Sigmoid colon (tissue), 7 donors: Measurements from ENCODE around the gene FBXO42. TPM values are rescaled to one million over a fixed set of nuclear protein-coding genes. Genes with fewer than 3 reads are reported as not detected.

Source experiments
- DNase-seq: peaks from one replicate; pipeline ENCODE4 v3.0.0-alpha.2; 2019
- H3K27ac ChIP-seq, 4 donors: fragments of 200-600 bp; sonication (generic); one replicate each; pipeline ENCODE4 v1.5.1; 2016 to 2019; ENCODE audit warnings: mild to moderate bottlenecking in 1 of 4
- H3K27me3 ChIP-seq, 3 donors: fragments of 200-600 bp; sonication (generic); one replicate each; pipeline ENCODE4 v1.5.1; 2019; ENCODE audit warnings: mild to moderate bottlenecking in 1 of 3
- H3K36me3 ChIP-seq, 4 donors: fragments of 200-600 bp; sonication (generic); one replicate each; pipeline ENCODE4 v1.5.1; 2016 to 2019
- H3K4me1 ChIP-seq, 4 donors: fragments of 200-600 bp; sonication (generic); one replicate each; pipeline ENCODE4 v1.5.1; 2017 to 2019
- H3K4me3 ChIP-seq, 4 donors: fragments of 200-600 bp; sonication (generic); one replicate each; pipeline ENCODE4 v1.5.1; 2017 to 2019; ENCODE audit warnings: mild to moderate bottlenecking in 2 of 4, moderate library complexity in 1 of 4
- H3K9me3 ChIP-seq, 4 donors: fragments of 200-600 bp in 3 of 4; sonication (generic) in 3 of 4; one replicate each; pipeline versions ENCODE4 v1.5.1 to v1.6.1; 2013 to 2019
- CTCF ChIP-seq, 4 experiments: fragments of 450-650 bp in 3 of 4; fragments of 200-600 bp in 1 of 4; IDR thresholded peaks; one replicate each; pipeline ENCODE4 v1.5.1; 2016 to 2019; ENCODE audit warnings: antibody characterized with exemption in 4 of 4, mild to moderate bottlenecking in 3 of 4, moderate library complexity in 2 of 4
- EP300 ChIP-seq, 4 donors: sonication (generic); formaldehyde crosslinking; IDR thresholded peaks; one replicate each; pipeline ENCODE4 v1.6.1; 2017; ENCODE audit warnings: antibody characterized with exemption in 4 of 4
- POLR2A ChIP-seq, 2 donors: fragments of 450-650 bp; IDR thresholded peaks; one replicate each; pipeline ENCODE4 v1.6.1; 2016; ENCODE audit warnings: antibody characterized with exemption in 2 of 2, mild to moderate bottlenecking in 2 of 2, moderate library complexity in 2 of 2
- POLR2AphosphoS5 ChIP-seq, 4 donors: sonication (generic); formaldehyde crosslinking; IDR thresholded peaks; one replicate each; pipeline ENCODE4 v1.6.1; 2017; ENCODE audit warnings: antibody characterized with exemption in 4 of 4
- WGBS, 2 donors: extraction: QIAGEN DNeasy Blood & Tissue Kit; methylation state at CpG; one replicate each; pipeline ENCODE4 v1.1.7; 2013; 5-methylcytosine and 5-hydroxymethylcytosine counted together
- intact Hi-C: fragments of 100-400 bp; cut with DNase I; formaldehyde crosslinking; loops from one replicate; pipeline ENCODE4 v1.15.1; 2023
- polyA plus RNA-seq, 3 donors: library from polyadenylated mRNA; stranded (reverse); fragments of 200-250 nt; gene quantifications; one replicate each; pipeline ENCODE4 v1.2.3, GENCODE V29; 2013
- small RNA-seq, 3 donors: library from RNA; depleted of rRNA; stranded (forward); fragments of <200 nt; gene quantifications; one replicate each; pipeline ENCODE3, GENCODE V24; 2016
- total RNA-seq, 4 donors: library from RNA; depleted of rRNA; stranded (reverse); fragments of >200 nt; gene quantifications; one replicate each; pipeline ENCODE4 v1.1.0, GENCODE V29; 2016
- donor health status: healthy with polysubstance abuse.
- donor health status: Bipolar disorder and iron deficiency.
- donor health status: healthy.

FBXO42 gene
- total and polyA plus RNA-seq, 7 donors: 8.8 to 29.6 (median 16.6) TPM

- Histone ChIP-seq H3K27me3 (no peaks in the 10 kb centered on the region), H3K9me3 (no peaks in the 10 kb centered on the region), H3K4me3 (no peak overlapping the region), H3K27ac (no peak overlapping the region), H3K4me1 (no peaks in the 10 kb centered on the region), H3K36me3 (no peaks in the 10 kb centered on the region)
- intact Hi-C loops: loop anchor here (10.0 kb wide), 1 partner anchor 165 kb away; the partner anchor contains the start of gene SZRD1
- 95 to 96% methylated on average over 4 of the region's 4 CpGs for WGBS, 2 donors
- no peak for TF ChIP-seq POLR2AphosphoS5 (IDR thresholded peaks at IDR 0.05)
- TF ChIP-seq CTCF (IDR thresholded peaks at IDR 0.05): no peak
- TF ChIP-seq EP300 (IDR thresholded peaks at IDR 0.05): no peak
- no peak for TF ChIP-seq POLR2A (IDR thresholded peaks at IDR 0.05)
- no peak for DNase-seq
Observed at GRCh38 chr1:16199700-16200099, 152.6 kb downstream of the FBXO42 start.

- 22 to 68% methylated on average over 1 of the region's 1 CpG for WGBS, 2 donors
- H3K27me3 ChIP-seq: no peaks in the 10 kb centered on the region
- no peak overlapping the region for H3K27ac ChIP-seq
- intact Hi-C loops: no loop called here
- TF ChIP-seq POLR2AphosphoS5 (IDR thresholded peaks at IDR 0.05): no peak
- TF ChIP-seq EP300 (IDR thresholded peaks at IDR 0.05): no peak
- no peak for TF ChIP-seq POLR2A (IDR thresholded peaks at IDR 0.05)
- no peak for TF ChIP-seq CTCF (IDR thresholded peaks at IDR 0.05)
- no peaks in the 10 kb centered on the region for H3K4me1 ChIP-seq
- H3K36me3 ChIP-seq: no peaks in the 10 kb centered on the region
- H3K9me3 ChIP-seq: no peaks in the 10 kb centered on the region
- no peak overlapping the region for H3K4me3 ChIP-seq
- DNase-seq: no peak
Observed at GRCh38 chr1:16199157-16199501, 153.2 kb downstream of the FBXO42 start.

GRCh38 chr1:16198444-16199156 lies 153.7 kb downstream of the FBXO42 start:
- Histone ChIP-seq H3K36me3 (no peaks in the 10 kb centered on the region), H3K4me3 (no peak overlapping the region), H3K4me1 (no peaks in the 10 kb centered on the region), H3K27me3 (no peaks in the 10 kb centered on the region), H3K9me3 (no peaks in the 10 kb centered on the region), H3K27ac (no peak overlapping the region)
- intact Hi-C loops: no loop called here
- TF ChIP-seq CTCF (IDR thresholded peaks at IDR 0.05): no peak
- TF ChIP-seq EP300 (IDR thresholded peaks at IDR 0.05): no peak
- TF ChIP-seq POLR2A (IDR thresholded peaks at IDR 0.05): no peak
- TF ChIP-seq POLR2AphosphoS5 (IDR thresholded peaks at IDR 0.05): no peak
- DNase-seq: no peak
- 92 to 93% methylated on average over 8 of the region's 8 CpGs for WGBS, 2 donors

- H3K9me3 ChIP-seq: no peaks in the 10 kb centered on the region
- intact Hi-C loops: no loop called here
- no peaks in the 10 kb centered on the region for H3K27me3 ChIP-seq
- no peak for TF ChIP-seq EP300 (IDR thresholded peaks at IDR 0.05)
- TF ChIP-seq POLR2AphosphoS5 (IDR thresholded peaks at IDR 0.05): no peak
- TF ChIP-seq CTCF (IDR thresholded peaks at IDR 0.05): no peak
- no peak for TF ChIP-seq POLR2A (IDR thresholded peaks at IDR 0.05)
- WGBS, 2 donors: 60 to 64% methylated on average over 3 of the region's 3 CpGs
- H3K4me1 ChIP-seq: no peaks in the 10 kb centered on the region
- no peak overlapping the region for H3K4me3 ChIP-seq
- H3K36me3 ChIP-seq: no peaks in the 10 kb centered on the region
- H3K27ac ChIP-seq: no peak overlapping the region
- no peak for DNase-seq
Observed at GRCh38 chr1:16196874-16197273, 155.4 kb downstream of the FBXO42 start.

Small RNAs within 50 kb of the gene (small RNA-seq; reads per million reads assigned to genes)
- 0 reads per million in 3 donors for gene MT1XP1

Other genes with a start within 250 kb of the FBXO42 start
- gene EPHA2, start 196.4 kb downstream of the FBXO42 start, total RNA-seq: 1 to 10 TPM; 3.3 to 6.4 (median 4.9) TPM
- gene EPHA2, start 196.4 kb downstream of the FBXO42 start, polyA plus RNA-seq: 10 to 100 TPM in 1 of 3 donors, 1 to 10 TPM in 2; 6.0 to 24.7 (median 9.9) TPM
- 1 to 10 TPM in 3 of 4 donors, not detected in 1; 2.5 to 4.4 (median 3.6) TPM for gene ARHGEF19, start 139.8 kb downstream of the FBXO42 start, total RNA-seq
- gene ARHGEF19, start 139.8 kb downstream of the FBXO42 start, polyA plus RNA-seq: 10 to 100 TPM in 1 of 3 donors, 1 to 10 TPM in 2; 2.5 to 10.8 (median 7.2) TPM
- 1 to 10 TPM; 2.5 to 7.1 (median 3.2) TPM for gene CPLANE2, start 115.3 kb downstream of the FBXO42 start, total RNA-seq
- 1 to 10 TPM; 3.7 to 7.4 (median 6.0) TPM for gene CPLANE2, start 115.3 kb downstream of the FBXO42 start, polyA plus RNA-seq
- gene SZRD1, start 14.8 kb upstream of the FBXO42 start, total RNA-seq: 10 to 100 TPM; 65.0 to 77.3 (median 68.1) TPM
- gene SZRD1, start 14.8 kb upstream of the FBXO42 start, polyA plus RNA-seq: 100 to 1,000 TPM in 1 of 3 donors, 10 to 100 TPM in 2; 81.1 to 106 (median 99.6) TPM
- not detected for gene SPATA21, start 84.9 kb upstream of the FBXO42 start, total RNA-seq
- gene SPATA21, start 84.9 kb upstream of the FBXO42 start, polyA plus RNA-seq: under 1 TPM; under 0.01 to 0.23 (median 0.17) TPM
- 10 to 100 TPM; 22.8 to 38.0 (median 31.2) TPM for gene NECAP2, start 88.2 kb upstream of the FBXO42 start, total RNA-seq
- 10 to 100 TPM; 54.7 to 59.2 (median 59.1) TPM for gene NECAP2, start 88.2 kb upstream of the FBXO42 start, polyA plus RNA-seq
- gene RNU1-1, start 161.8 kb upstream of the FBXO42 start, total RNA-seq: under 1 TPM; under 0.01 TPM
- gene RNU1-1, start 161.8 kb upstream of the FBXO42 start, polyA plus RNA-seq: not detected